Astrocyte (in vitro differentiated cells and primary cell): ENCODE results near the gene SHC3.

Experiments used
- EZH2 ChIP-seq: IDR thresholded peaks from 2 replicates; pipeline ENCODE4 v1.6.1; 2012; ENCODE audit warnings: mild to moderate bottlenecking, low read length, inconsistent platforms; ENCODE audit not compliant: insufficient read depth
- TF ChIP-seq, protein P1 (sequence below): IDR thresholded peaks from 2 replicates; pipeline ENCODE4 v1.5.1; 2011; ENCODE audit warnings: low read depth, mild to moderate bottlenecking, inconsistent platforms, low read length, moderate library complexity; ENCODE audit not compliant: insufficient read depth

DNA sequence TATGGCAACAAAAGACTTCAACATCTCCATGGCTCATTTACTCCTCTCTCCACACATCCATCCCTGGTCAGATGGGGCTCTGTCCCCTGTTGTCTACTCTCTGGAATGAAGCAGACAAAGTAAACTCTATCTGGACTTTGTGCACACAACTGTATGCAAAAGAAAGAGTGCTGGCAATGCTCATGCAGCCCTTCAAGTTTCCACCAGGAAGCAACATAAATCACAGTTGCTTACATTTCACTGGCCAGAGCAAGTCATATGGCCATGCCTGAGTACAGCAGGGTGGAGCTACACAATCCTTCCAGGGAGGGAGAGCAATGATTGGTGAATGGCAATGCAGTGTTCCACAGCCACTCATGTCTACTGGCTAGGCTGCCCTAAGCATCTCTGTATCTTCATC, 12.4 kb upstream of the SHC3 start:
- TF ChIP-seq, protein P1, sequence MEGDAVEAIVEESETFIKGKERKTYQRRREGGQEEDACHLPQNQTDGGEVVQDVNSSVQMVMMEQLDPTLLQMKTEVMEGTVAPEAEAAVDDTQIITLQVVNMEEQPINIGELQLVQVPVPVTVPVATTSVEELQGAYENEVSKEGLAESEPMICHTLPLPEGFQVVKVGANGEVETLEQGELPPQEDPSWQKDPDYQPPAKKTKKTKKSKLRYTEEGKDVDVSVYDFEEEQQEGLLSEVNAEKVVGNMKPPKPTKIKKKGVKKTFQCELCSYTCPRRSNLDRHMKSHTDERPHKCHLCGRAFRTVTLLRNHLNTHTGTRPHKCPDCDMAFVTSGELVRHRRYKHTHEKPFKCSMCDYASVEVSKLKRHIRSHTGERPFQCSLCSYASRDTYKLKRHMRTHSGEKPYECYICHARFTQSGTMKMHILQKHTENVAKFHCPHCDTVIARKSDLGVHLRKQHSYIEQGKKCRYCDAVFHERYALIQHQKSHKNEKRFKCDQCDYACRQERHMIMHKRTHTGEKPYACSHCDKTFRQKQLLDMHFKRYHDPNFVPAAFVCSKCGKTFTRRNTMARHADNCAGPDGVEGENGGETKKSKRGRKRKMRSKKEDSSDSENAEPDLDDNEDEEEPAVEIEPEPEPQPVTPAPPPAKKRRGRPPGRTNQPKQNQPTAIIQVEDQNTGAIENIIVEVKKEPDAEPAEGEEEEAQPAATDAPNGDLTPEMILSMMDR = no peak
- no peak for TF ChIP-seq EZH2
